ENCODE measurements around the gene SLC27A1.
"Not testable (repeated sequence)": the region's sequence is repeated elsewhere in the genome, so short reads cannot be mapped to it uniquely, and the experiment has no call there.

SLC27A1 gene

DNA sequence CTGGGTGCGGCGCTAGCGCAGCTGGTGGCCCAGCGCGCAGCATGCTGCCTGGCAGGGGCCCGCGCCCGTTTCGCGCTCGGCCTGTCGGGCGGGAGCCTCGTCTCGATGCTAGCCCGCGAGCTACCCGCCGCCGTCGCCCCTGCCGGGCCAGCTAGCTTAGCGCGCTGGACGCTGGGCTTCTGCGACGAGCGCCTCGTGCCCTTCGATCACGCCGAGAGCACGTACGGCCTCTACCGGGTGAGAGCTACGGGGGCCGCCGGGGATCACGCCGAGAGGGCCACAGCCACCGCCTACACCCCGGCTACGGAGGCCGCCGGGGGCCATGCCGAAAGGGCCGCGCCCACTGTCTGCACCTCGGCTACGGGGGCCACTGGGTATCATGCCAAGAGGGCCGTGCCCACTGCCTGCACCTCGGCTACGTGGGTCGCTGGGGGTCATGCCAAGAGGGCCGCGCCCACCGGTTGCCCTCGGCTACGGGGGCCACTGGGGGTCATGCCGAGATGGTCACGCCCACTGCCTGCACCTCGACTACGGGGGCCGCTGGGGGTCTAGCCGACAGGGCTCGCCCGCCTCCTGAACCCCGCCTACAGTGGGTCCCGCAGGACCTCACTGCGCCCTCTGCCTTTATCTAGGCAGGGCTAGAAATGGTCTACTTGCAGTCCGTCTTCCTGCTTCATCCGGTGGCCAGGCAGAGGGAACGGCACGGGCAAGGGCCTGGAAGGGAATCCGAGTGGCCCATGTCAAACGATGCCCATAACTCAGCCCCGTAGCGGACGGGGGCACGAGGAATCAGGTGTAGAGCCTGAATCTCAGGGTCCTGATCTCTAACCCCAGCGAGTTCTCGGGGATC, 41.6 kb downstream of the SLC27A1 start:
- peak; percentile 89 for DNase-seq (ENCODE audit: low spot score)

GRCh38 chr19:17512574-17512939, 42.2 kb downstream of the SLC27A1 start:
- no peak for DNase-seq (ENCODE audit: low spot score)

GRCh38 chr19:17515408-17516149, 45.3 kb downstream of the SLC27A1 start:
- DNase-seq (ENCODE audit: low spot score), result no peak

GRCh38 chr19:17517898-17518297, 47.6 kb downstream of the SLC27A1 start:
- no peak for DNase-seq (ENCODE audit: low spot score)

DNA sequence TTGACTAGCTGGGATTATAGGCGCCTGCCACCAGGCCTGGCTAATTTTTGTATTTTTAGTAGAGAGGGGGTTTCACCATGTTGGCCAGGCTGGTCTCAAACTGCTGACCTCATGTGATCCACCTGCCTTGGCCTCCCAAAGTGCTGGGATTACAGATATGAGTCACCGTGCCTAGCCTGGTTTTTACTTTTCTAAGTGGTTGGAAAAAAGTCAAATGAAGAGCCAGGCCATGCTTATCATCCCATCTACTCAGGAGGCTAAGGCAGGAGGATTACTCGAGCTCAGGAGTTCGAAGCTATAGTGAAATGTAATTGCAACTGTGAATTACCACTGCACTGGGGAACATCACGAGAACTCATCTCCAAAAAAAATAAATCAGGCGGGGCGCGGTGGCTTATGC, 48.3 kb downstream of the SLC27A1 start:
- not testable (repeated sequence) for DNase-seq (ENCODE audit: low spot score)

DNA sequence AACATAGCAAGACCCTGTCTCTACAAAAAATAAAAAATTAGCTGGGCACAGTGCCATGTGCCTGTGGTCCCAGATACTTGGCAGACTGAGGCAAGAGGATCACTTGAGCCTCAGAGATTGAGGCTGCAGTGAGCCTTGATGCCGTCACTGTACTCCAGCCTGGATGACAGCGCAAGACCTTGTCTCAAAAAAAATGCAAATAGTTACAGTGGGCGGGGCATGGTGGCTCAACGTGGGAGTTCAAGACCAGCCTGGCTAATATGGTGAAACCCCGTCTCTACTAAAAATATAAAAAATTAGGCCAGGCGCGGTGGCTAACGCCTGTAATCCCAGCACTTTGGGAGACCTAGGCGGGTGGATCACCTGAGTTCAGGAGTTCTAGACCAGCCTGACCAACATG, 49.6 kb downstream of the SLC27A1 start:
- no peak for DNase-seq (ENCODE audit: low spot score)

GRCh38 chr19:17520865-17521264, 50.5 kb downstream of the SLC27A1 start:
- DNase-seq (ENCODE audit: low spot score), result no peak

DNA sequence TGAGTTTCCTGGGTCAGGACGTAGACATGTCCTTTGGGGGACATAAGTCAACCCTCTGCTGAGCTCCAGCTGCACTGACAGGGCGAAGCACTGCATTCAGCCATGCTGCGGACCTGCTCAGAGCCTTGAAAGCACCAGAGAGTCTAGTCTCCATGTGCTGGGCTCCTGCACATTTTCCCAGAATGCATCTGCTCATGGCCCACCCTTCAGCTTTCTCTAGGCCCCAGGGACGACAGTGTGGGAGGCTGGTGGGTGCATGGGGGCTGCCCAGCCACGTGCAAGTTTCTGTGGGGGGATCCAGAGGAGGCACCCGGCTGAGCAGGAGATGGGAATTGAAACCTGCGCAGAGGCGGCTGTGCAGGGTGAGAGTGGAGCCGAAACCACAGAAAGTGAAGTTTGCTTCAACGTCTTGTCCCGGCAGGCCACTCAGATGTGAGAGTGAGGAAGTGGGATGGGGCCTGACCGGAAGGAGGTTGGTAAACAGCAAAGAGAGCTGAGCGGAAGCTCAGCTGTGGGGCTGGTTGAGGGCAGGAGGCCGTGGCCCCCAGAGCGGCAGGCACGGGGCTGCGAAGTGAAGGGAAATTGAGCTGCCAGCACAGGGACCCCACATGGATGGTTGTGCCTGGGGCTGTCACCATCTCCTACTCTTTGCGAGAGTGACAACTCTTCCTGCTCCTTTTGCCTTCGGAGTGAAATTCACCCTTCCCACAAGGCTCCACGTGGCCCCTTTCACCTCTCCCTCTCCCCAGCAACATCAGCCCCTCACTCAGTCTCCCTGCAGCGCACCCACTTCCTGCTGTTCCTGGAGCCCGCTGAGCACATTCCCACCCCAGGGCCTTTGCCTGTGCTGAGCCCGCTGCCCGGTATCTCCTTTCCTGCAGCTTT, 52.9 kb downstream of the SLC27A1 start:
- no peak for DNase-seq (ENCODE audit: low spot score)

DNA sequence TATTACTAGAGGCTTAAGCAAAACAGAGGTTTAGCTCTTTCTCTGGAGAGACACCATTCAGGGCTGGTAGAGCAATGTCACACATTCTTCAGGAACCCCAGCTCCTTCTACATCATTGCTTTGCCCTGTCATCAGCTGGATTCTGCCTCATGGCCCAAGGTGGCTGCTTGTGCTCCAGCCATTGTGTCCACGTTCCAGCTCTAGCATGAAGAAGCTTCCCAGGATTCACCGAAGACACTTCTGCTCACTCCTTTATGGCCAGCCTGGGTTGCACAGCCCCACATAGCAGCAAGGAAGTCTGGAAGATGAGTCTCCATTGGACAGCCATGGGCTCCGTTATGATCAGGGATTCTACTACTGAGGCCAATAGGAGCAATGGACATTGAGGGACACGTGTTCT, 54.3 kb downstream of the SLC27A1 start:
- DNase-seq (ENCODE audit: low spot score), result no peak

DNA sequence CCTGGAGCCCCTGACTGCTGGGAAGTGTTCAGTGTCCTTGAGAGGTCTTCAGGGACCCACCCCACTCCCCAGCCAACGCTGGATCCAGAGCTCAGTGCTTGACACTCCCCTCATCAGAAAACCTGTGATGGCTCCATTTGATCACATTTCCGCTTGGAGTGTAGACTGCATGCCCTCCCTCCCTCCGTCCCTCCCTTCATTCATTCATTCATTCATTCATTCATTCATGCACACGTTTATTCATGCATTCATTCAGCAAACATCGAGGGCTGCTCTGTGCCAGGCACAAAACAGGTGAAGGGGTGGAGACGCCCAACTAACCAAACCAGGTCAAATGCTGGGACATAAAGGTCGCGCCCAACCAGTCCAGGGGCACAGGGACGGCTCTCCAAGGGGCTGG, 54.8 kb downstream of the SLC27A1 start:
- no peak for DNase-seq (ENCODE audit: low spot score)

DNA sequence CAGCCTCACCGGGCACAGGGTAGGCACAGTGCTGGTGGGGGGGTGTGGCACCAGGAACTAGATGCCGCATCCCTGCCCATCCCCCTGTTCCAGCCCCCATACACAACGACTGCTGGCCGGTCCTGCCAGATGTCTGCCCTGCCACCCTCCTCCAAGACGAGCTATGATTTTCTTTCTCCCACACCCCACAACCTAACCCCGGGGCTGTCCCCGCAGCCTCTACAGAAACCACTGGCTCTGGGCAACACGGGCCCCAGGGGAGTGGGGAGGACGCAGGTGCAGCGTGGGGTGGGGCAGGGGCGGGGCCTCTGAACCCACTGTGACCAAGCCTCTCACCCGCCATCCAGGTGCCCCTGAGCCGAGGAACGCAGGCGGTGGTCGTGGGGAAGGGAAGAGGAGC, 56.6 kb downstream of the SLC27A1 start:
- DNase-seq (ENCODE audit: low spot score), result no peak

DNA sequence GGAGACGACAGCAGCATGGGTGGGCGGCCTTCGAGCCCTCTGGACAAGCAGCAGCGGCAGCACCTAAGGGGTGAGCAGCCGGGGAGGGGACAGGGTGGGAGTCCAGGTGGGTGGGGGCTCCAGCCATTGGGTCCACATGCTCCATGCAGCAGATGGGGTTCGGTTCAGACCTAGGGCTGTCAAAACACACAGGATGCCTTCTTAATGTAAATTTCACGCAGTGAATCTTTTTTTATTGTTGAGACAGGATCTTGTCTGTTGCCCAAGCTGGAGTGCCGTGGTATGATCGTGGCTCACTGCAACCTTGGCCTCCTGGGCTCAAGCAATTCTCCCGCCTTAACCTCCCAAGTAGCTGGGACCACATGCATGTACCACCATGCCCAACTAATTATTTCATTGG, 57.0 kb downstream of the SLC27A1 start:
- no peak for DNase-seq (ENCODE audit: low spot score)

DNA sequence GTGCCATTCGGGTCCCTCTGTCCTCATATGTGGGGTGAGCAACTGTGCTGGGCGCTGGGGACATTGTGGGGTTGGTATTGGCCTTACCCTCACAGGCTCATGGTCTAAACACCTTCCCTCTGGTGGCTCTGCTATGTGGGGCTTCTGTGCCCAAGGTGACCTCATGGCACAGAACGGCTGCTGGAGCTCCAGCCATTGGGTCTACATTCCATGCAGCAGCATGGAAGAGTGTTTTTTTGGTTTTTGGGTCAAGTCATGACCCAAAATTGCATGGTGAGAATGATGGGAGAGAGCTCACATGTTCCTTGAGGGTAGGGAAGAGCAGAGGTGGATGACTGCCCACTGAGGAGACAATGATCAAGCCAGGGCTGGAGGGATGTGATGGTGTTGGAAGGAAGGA, 58.3 kb downstream of the SLC27A1 start:
- DNase-seq (ENCODE audit: low spot score), result no peak

- DNase-seq (ENCODE audit: low spot score), result no peak
Observed at GRCh38 chr19:17529239-17530158, 59.2 kb downstream of the SLC27A1 start.

GRCh38 chr19:17530586-17530985, 60.3 kb downstream of the SLC27A1 start:
- DNase-seq (ENCODE audit: low spot score), result no peak

DNA sequence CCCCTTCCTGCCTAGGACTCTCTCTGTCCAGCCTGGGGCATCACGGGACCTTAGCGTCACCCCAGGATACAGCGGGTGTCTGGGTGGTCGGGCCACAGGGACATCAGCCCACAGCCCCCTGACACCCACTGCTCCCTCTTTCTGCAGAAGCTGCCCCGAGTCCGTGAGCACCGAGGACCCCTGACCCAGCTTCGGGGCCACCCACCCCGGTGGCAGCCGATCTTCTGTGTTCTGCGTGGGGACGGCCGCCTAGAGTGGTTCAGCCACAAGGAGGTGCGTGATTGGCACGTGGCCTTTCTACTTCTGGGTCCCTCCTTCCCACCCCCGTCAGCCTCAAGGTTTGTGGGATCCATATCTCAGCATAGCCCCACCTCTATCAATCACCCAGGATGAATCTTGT, 61.8 kb downstream of the SLC27A1 start:
- DNase-seq (ENCODE audit: low spot score), result no peak

DNA sequence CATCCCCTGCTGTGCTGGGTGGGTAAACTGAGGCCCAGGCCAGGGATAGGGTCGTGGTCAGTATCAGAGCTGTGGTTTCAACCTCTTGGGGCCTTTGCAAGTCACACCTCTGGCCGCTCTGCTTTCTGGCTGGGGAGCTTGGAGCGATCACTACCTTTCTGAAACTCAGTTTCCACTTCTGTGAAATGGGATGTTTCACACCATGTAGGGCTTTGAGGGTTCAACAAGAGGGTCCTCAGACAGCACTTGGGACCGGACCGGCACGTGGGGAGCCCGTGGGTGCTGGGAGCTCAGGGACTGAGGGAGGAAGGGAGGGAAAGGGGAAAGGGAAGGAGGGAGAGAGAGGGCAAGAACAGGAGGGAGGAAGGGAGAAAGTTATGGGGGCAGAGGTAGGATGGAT, 62.2 kb downstream of the SLC27A1 start:
- DNase-seq (ENCODE audit: low spot score), result no peak

GRCh38 chr19:17534767-17535166, 64.4 kb downstream of the SLC27A1 start:
- no peak for DNase-seq (ENCODE audit: low spot score)

GRCh38 chr19:17536955-17537354, 66.6 kb downstream of the SLC27A1 start:
- no peak for DNase-seq (ENCODE audit: low spot score)

DNA sequence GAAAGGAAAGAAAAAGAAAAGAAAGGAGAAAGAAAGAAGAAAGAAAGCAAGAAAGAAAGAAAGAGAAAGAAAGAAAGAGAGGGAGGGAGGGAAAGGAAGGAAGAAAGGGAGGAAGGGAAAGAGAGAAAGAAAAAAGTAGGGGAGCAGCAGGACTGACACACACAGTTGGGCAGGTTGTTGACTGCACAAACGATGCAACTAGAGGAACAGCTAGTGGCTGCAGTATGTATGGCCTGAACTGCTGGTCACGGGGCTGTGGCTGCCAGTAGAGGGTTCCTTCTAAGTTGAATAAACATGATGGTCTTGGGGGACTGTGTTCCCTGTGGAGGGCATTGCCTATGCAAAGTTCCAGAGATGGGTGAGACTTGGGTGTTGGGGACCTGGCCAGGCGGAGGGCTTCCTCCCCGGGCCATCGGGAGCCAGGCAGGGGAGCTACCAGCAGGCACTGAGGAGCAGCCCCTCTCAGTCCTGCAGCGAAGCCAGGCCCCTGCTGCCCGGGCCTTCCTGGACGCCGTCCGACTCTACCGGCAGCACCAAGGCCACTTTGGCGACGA, 68.4 kb downstream of the SLC27A1 start:
- DNase-seq (ENCODE audit: low spot score), result no peak
